Posterior vena cava (tissue), 2 donors: ENCODE results near the gene NTN4. TPM values are rescaled to one million over a fixed set of nuclear protein-coding genes. Genes with fewer than 3 reads are reported as not detected.
"Not testable (repeated sequence)": the region's sequence is repeated elsewhere in the genome, so short reads cannot be mapped to it uniquely, and the experiment has no call there.

Experiments used
- DNase-seq: peaks from one replicate; pipeline ENCODE4 v3.0.0-alpha.2; 2020; ENCODE audit warnings: low spot score
- intact Hi-C, 2 donors: fragments of 100-400 bp; cut with DNase I; formaldehyde crosslinking; loops; one replicate each; pipeline versions ENCODE4 v1.14.1 to v1.14.2; 2022 to 2023
- total RNA-seq, 2 donors: library from RNA; stranded (reverse); fragmentation: NEBNext Ultra II Directional; extraction: Animal tissue kit (Norgen Biotek cat#: 25700); gene quantifications; one replicate each; pipeline ENCODE4 v1.2.1, GENCODE V29; 2021
- donor health status: DM: yes; HTN: yes; CAD: no.
- donor health status: DM: yes; HTN: yes; CAD: no.

NTN4 gene
- total RNA-seq, 2 donors from 2014 or later: 20.5 to 24.6 TPM

DNA sequence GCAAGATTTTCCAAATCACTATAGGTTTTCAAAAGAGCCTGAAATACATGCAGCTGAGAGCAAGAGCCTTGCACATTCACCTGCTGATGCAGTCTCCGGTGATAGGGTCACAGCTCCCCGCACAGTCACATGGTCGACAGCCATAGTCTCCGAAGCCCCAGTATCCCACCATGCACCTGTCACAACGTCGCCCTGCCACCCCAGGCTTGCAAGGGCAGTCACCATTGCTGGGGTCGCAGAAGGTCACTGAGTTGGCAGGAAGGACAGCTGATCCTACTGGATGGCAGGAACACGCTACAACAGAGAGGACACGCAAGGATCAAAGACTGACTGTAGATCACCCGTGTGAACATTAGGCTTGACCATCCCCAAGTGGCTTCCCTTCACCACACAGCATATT is 107.1 kb downstream of the NTN4 start:
- intact Hi-C loops: no loop called here
- DNase-seq: no peak

- no peak for DNase-seq
- intact Hi-C loops: no loop called here
Measured at GRCh38 chr12:95681210-95681765, 109.3 kb downstream of the NTN4 start.

DNA sequence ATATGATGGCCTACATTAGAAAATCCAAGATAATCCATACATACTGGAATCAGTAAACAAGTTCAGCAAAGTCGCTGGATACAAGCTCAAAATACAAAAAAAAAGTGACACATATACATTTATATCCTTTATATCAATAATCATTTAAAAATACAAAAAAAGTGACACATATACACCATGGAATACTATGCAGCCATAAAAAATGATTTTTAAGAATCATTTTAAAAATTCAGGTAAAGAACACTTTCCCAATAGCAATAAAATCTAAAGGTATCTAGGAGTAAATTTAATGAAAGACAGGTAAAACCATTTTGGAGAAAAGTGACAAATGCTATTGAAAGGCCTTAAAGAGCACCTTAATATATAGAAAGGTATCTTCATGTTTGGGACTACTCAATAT is 111.9 kb downstream of the NTN4 start:
- intact Hi-C loops: no loop called here

GRCh38 chr12:95677782-95678181 is 112.8 kb downstream of the NTN4 start:
- intact Hi-C loops, DNase-seq: not testable (repeated sequence)

More for the DNA sequence above, 111.9 kb downstream of the NTN4 start:
- DNase-seq: no peak

DNA sequence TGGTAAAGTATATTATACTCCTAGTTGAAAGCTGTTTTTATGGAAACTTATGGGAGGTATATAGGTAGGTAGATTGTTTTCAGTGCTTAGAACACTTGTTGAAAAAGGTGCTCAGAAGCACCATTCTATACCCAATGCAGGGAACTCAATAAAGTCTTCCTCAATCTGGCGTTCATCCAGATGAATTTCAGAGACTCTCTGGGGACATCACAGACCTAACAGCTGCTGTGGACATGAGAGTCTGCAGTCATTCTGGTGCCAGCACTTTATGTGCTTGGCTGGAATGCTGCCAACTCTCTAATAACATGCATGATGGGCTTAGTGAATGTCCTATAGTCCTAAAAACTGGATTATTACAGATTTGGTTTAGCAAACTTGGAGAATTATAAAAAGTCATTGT is 115.9 kb downstream of the NTN4 start:
- intact Hi-C loops: no loop called here
- no peak for DNase-seq

DNA sequence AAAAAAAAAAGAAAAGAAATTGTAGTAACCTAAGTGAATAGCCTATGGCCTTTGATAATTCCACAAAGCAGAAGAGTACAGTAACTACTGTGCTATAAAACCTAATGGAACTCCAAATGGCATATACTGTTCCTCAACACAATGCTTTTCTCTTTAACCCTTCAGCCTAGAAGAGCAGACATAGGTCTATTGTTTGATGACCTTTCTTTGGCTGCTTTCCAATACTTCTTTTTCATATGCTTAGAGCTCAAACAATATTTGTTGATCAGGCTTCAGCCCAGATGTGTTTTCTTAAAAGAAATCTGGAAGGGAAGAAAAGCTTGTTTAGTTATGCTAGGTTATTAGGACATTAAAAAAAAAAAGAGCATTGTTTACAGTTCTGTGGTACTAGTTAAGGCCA is 116.4 kb downstream of the NTN4 start:
- DNase-seq: no peak
- intact Hi-C loops: no loop called here

GRCh38 chr12:95673576-95673975 is 117.0 kb downstream of the NTN4 start:
- no peak for DNase-seq
- intact Hi-C loops: no loop called here

GRCh38 chr12:95672166-95672565 is 118.4 kb downstream of the NTN4 start:
- intact Hi-C loops: no loop called here
- DNase-seq: no peak

GRCh38 chr12:95671265-95671664 is 119.3 kb downstream of the NTN4 start:
- DNase-seq: no peak
- intact Hi-C loops: no loop called here

DNA sequence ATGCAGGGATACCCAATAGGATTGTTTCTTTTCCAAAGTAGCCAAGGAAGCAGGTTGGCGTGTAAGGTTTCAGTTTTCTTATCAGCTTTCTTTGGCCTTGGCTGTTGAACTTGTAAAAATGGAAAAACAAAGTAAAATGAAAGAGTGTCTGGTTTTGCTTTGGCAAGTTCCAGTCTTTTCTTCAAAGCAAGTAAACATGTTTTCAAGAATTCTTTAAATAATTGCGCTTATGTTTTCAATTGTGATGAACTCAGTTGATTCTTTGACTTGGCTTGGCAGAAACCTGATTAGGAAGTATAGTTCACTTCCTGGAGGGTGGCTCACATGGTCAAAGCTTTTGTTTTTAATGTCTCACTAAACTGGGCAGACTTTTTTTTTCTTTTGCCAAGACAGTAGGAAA is 127.0 kb downstream of the NTN4 start:
- intact Hi-C loops: no loop called here
- no peak for DNase-seq

- intact Hi-C loops: no loop called here
- DNase-seq: no peak
Measured at GRCh38 chr12:95661360-95661759, 129.2 kb downstream of the NTN4 start.

DNA sequence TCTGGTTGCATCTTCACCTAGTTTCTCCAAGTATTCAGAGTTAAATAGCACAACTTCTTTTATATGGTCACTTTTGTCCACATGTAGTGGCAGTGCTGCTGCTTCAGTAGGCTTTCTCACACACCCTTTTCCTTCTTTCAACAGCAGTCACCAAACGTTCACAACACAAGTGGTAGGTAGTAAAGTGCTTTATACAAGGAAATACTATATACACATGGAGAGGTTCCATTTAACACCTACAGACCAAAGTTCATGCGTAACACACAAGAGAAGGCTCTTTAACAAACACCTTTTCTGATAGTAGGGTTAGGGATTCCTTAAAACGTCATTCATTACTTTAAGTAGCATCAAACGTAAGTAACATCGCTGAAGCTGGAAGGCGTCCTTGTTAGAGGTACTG is 132.2 kb downstream of the NTN4 start:
- no peak for DNase-seq
- intact Hi-C loops: loop anchor here in 1 of 2 donors (5.0 kb wide), 1 partner anchor 549 kb away; no protein-coding TSS in a partner anchor

DNA sequence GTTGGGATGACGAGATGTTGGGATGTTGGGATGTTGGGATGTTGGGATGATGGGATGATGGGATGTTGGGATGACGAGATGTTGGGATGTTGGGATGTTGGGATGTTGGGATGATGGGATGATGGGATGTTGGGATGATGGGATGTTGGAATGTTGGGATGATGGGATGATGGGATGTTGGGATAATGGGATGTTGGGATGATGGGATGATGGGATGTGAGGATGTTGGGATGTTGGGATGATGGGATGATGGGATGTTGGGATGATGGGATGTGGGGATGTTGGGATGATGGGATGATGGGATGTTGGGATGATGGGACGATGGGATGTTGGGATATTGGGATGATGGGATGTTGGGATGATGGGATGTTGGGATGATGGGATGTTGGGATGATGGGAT is 135.9 kb downstream of the NTN4 start:
- intact Hi-C loops: loop anchor here in 1 of 2 donors (5.0 kb wide), 1 partner anchor 553 kb away; no protein-coding TSS in a partner anchor
- DNase-seq: not testable (repeated sequence)

- DNase-seq: no peak
- intact Hi-C loops: loop anchor here in 1 of 2 donors (1.0 kb wide), 1 partner anchor 46 kb away; no protein-coding TSS in a partner anchor
Measured at GRCh38 chr12:95653771-95654546, 136.6 kb downstream of the NTN4 start.

DNA sequence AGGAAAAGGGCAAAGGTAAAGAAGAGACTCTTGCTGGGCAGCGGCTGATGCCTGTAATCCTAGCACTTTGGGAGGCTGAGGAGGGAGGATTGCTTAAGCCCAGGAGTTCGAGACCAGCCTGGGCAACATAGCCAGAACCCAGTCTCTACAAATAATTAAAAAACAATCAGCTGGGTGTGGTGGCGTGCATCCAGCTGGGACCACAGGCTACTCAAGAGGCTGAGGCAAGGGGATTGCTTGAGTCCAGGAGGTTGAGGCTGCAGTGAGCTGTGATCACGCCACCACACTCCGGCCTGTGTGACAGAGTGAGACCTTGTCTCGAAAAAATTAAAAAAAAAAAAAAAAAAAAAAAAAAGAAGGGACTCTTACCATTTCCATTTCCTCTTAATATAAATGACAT is 138.9 kb downstream of the NTN4 start:
- DNase-seq: no peak
- intact Hi-C loops: no loop called here

DNA sequence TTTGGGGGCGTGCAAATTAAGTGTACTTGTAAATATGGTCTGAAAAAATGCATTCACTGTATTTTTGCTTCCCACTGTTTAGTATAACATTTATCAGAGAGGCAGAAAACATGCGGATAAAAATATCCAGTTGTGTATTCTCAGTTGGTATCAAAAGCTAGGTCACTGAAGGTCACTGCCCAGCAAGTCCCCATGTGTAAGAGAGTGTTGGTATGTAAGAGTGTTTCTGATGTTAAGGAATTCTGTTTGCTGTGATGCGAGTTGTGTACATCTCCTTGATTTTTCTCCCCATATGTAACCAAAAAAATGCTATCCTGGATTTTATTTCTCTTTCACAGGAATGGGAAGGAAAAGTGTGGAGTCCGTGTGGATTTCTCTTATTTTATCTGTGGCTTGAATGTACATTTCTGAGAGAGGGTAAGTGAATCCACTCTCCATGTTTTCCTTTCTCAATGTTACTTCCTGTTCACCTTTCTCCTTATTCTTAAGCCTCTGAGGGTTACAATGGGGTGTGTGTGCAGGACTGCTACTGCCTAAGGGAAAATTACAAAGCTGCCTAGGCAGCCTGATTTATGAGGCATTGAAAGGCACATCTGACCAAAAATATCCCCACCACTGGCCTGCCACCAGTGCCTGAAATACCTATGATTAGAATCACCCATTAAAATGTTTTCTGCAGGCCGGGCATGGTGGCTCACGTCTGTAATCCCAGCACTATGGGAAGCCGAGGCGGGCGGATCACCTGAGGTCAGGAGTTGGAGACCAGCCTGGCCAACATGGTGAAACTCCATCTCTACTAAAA is 141.4 kb downstream of the NTN4 start:
- no peak for DNase-seq
- intact Hi-C loops: no loop called here

- intact Hi-C loops: no loop called here
- DNase-seq: no peak
Measured at GRCh38 chr12:95646781-95647190, 143.8 kb downstream of the NTN4 start.

GRCh38 chr12:95643256-95643655 is 147.3 kb downstream of the NTN4 start:
- DNase-seq: no peak
- intact Hi-C loops: no loop called here

DNA sequence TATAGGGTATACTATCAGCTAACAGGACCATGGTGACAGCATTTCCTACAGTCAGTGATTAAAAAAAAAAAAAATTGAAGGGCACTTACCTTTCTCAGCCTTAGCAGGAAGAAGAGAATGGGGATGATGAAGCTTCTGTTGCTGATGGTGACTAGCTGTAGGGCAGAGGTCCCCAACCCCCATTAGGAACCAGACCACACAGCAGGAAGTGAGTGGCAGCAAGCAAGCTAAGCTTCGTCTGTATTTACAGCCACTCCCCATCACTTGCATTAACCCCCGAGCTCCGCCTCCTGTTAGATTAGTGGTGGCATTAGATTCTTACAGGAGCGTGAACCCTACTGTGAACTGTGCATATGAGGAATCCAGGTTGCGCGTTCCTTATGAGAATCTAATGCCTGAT is 148.0 kb downstream of the NTN4 start:
- no peak for DNase-seq

GRCh38 chr12:95641299-95641952 is 149.1 kb downstream of the NTN4 start:
- intact Hi-C loops: no loop called here
- no peak for DNase-seq

More for the DNA sequence above, 148.0 kb downstream of the NTN4 start:
- intact Hi-C loops: no loop called here
